ENCODE results near the gene NOL7. TPM values are rescaled to one million over a fixed set of nuclear protein-coding genes. Genes with fewer than 3 reads are reported as not detected.
A peak's percentile ranks its signal among the peaks of the same experiment; 100 is the strongest.

NOL7 gene
- total and polyA plus RNA-seq, 2 of the 13 experiments (the other 11 are each of a cell fraction or from before 2014, with no cell fraction given): 37.8 to 186 TPM

DNA sequence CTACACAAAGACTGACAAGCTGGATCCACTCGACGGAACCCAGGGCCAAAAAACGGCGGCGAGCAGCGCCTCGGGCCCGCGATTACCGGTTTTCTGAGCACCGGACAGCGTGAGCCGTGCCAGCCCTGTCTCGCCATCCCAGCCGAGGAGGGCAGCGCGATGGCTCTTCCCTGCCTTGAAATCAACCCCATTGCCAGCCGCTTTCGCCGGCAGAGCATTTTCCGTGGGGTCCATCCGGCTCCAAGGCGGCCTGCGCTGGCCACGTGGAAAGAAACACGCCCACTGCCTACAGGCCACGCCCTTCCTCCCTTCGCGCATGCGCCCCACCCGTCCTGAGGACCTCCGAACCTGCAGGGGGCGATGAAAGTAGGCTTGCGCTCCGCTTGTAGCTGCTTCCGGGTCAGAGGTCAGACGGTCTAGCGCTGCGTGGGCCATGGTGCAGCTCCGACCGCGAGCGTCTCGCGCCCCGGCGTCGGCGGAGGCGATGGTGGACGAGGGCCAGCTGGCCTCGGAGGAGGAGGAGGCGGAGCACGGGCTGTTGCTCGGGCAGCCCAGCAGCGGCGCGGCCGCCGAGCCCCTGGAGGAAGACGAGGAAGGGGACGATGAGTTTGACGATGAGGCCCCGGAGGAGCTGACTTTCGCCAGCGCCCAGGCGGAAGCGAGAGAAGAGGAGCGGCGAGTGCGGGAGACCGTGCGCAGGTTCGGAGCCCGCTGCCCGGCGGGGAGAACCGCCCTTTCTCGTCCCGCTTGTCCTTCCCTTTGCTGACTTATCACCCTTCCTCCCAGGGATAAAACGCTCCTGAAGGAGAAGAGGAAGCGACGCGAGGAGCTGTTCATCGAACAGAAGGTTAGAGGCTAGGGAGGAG, at the start of gene NOL7 (continued):
- TF ChIP-seq ZNF850 (CRISPR knock-in tag; conservative IDR thresholded peaks at IDR 0.05) (peak; percentile 89), BRD4 (CRISPR knock-in tag; IDR thresholded peaks at IDR 0.05) (peak; percentile 94; the same call in 1 of the 2 replicates), BCL6 (CRISPR knock-in tag; IDR thresholded peaks at IDR 0.05) (peak; percentile 83), ZFP36L1 (CRISPR knock-in tag; IDR thresholded peaks at IDR 0.05) (no peak; the same call in 1 of the 2 replicates), CBX5 (CRISPR knock-in tag; IDR thresholded peaks at IDR 0.05; ENCODE audit: borderline replicate concordance) (peak; percentile 99; the same call in 1 of the 2 replicates), FLYWCH1 (CRISPR knock-in tag; IDR thresholded peaks at IDR 0.05) (0 out of 2 replicates have a peak, but pooled peaks have one; percentile 44), SRSF4 (IDR thresholded peaks at IDR 0.05; ENCODE audit: low read depth, low read length, poor library complexity, severe bottlenecking) (peak; percentile 90), PRPF4 (IDR thresholded peaks at IDR 0.05; ENCODE audit: low read depth, low read length, poor library complexity, severe bottlenecking) (no peak), REPIN1 (CRISPR knock-in tag; IDR thresholded peaks at IDR 0.05; ENCODE audit: borderline replicate concordance, low read depth) (peak; percentile 100), ZNF280D (CRISPR knock-in tag; IDR thresholded peaks at IDR 0.05) (peak; percentile 90), ARID2 (CRISPR knock-in tag; IDR thresholded peaks at IDR 0.05; ENCODE audit: borderline replicate concordance) (peak; percentile 97), SALL2 (CRISPR knock-in tag; IDR thresholded peaks at IDR 0.05) (peak; percentile 96), FOXK1 (CRISPR knock-in tag; IDR thresholded peaks at IDR 0.05; ENCODE audit: borderline replicate concordance, low read depth) (peak; percentile 93), ONECUT2 (CRISPR knock-in tag; IDR thresholded peaks at IDR 0.05) (no peak; the same call in 1 of the 2 replicates), GABPB1 (CRISPR knock-in tag; IDR thresholded peaks at IDR 0.05) (peak; percentile 100), ZNF788 (CRISPR knock-in tag; IDR thresholded peaks at IDR 0.05; ENCODE audit: borderline replicate concordance) (peak; percentile 94), MIXL1 (CRISPR knock-in tag; IDR thresholded peaks at IDR 0.05) (peak; percentile 46), ELF1 (CRISPR knock-in tag; IDR thresholded peaks at IDR 0.05) (peak; percentile 98), NR0B2 (CRISPR knock-in tag; IDR thresholded peaks at IDR 0.05) (peak; percentile 99), LRRFIP1 (CRISPR knock-in tag; conservative IDR thresholded peaks at IDR 0.05) (no peak), SP2 (CRISPR knock-in tag; IDR thresholded peaks at IDR 0.05) (peak; percentile 69; the same call in 1 of the 2 replicates)
- TF ChIP-seq, protein P1, sequence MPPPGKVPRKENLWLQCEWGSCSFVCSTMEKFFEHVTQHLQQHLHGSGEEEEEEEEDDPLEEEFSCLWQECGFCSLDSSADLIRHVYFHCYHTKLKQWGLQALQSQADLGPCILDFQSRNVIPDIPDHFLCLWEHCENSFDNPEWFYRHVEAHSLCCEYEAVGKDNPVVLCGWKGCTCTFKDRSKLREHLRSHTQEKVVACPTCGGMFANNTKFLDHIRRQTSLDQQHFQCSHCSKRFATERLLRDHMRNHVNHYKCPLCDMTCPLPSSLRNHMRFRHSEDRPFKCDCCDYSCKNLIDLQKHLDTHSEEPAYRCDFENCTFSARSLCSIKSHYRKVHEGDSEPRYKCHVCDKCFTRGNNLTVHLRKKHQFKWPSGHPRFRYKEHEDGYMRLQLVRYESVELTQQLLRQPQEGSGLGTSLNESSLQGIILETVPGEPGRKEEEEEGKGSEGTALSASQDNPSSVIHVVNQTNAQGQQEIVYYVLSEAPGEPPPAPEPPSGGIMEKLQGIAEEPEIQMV (CRISPR knock-in tag; IDR thresholded peaks at IDR 0.05; ENCODE audit: low read depth): peak; percentile 92
